Liver (tissue), 9 donors: ENCODE data around the gene DYNLL2. TPM values are rescaled to one million over a fixed set of nuclear protein-coding genes. Genes with fewer than 3 reads are reported as not detected.

Source experiments
- DNase-seq: peaks from one replicate; pipeline ENCODE4 v3.0.0-alpha.2; 2017; ENCODE audit warnings: low spot score
- H3K27ac ChIP-seq, 2 donors: one replicate each; pipeline ENCODE4 v1.7.0; 2013; ENCODE audit warnings: inconsistent platforms in 2 of 2, low read length in 2 of 2, control low read depth in 1 of 2, low read depth in 1 of 2, mild to moderate bottlenecking in 1 of 2
- H3K27me3 ChIP-seq, 4 donors: one replicate each; pipeline versions ENCODE4 v1.6.1 to v1.7.0; 2013; ENCODE audit warnings: low read length in 3 of 4, inconsistent platforms in 1 of 4, mild to moderate bottlenecking in 1 of 4, moderate library complexity in 1 of 4; ENCODE audit not compliant: control insufficient read depth in 4 of 4, insufficient read depth in 4 of 4
- H3K36me3 ChIP-seq, 4 donors: one replicate each; pipeline versions ENCODE4 v1.6.1 to v1.7.0; 2013; ENCODE audit warnings: low read length in 3 of 4, mild to moderate bottlenecking in 3 of 4, low read depth in 1 of 4, moderate library complexity in 1 of 4; ENCODE audit not compliant: control insufficient read depth in 4 of 4, insufficient read depth in 3 of 4
- H3K4me1 ChIP-seq, 4 donors: one replicate each; pipeline versions ENCODE4 v1.6.1 to v1.7.0; 2013; ENCODE audit warnings: low read length in 3 of 4, mild to moderate bottlenecking in 3 of 4, moderate library complexity in 1 of 4; ENCODE audit not compliant: control insufficient read depth in 4 of 4, insufficient read depth in 4 of 4
- H3K4me3 ChIP-seq, 3 donors: one replicate each; pipeline versions ENCODE4 v1.6.1 to v1.7.0; 2013; ENCODE audit warnings: low read length in 3 of 3, control low read depth in 1 of 3, low read depth in 1 of 3, mild to moderate bottlenecking in 1 of 3
- H3K9ac ChIP-seq, 2 donors: one replicate each; pipeline ENCODE4 v1.7.0; 2013; ENCODE audit warnings: low read length in 2 of 2, mild to moderate bottlenecking in 2 of 2, moderate library complexity in 2 of 2, control low read depth in 1 of 2, low read depth in 1 of 2
- H3K9me3 ChIP-seq, 4 donors: one replicate each; pipeline versions ENCODE4 v1.6.1 to v1.7.0; 2013; ENCODE audit warnings: low read length in 3 of 4; ENCODE audit not compliant: control insufficient read depth in 4 of 4
- ATF3 ChIP-seq: IDR thresholded peaks from 2 replicates; pipeline ENCODE4 v1.6.1; 2016; ENCODE audit warnings: antibody characterized with exemption
- CTCF ChIP-seq: fragments of 150-350 bp; IDR thresholded peaks from 2 replicates; pipeline ENCODE4 v1.5.1; 2017; ENCODE audit warnings: improper control_type of control experiment, low read depth, low read length; ENCODE audit not compliant: missing input control
- EGR1 ChIP-seq, 2 donors: IDR thresholded peaks; 2 replicates each; pipeline ENCODE4 v1.6.1; 2016 to 2018; ENCODE audit warnings: antibody characterized with exemption in 2 of 2, low read depth in 2 of 2
- FOXA1 ChIP-seq: IDR thresholded peaks from 2 replicates; pipeline ENCODE4 v1.6.1; 2016; ENCODE audit warnings: antibody characterized with exemption
- FOXA2 ChIP-seq: IDR thresholded peaks from 2 replicates; pipeline ENCODE4 v1.6.1; 2016; ENCODE audit warnings: antibody characterized with exemption
- GABPA ChIP-seq, 2 donors: IDR thresholded peaks in 1 of 2; conservative IDR thresholded peaks in 1 of 2; 2 replicates each; pipeline ENCODE4 v1.6.1; 2016; ENCODE audit warnings: antibody characterized with exemption in 2 of 2, mild to moderate bottlenecking in 1 of 2, moderate library complexity in 1 of 2
- HNF4A ChIP-seq, 2 donors: conservative IDR thresholded peaks; 2 replicates each; pipeline ENCODE4 v1.6.1; 2016; ENCODE audit warnings: antibody characterized with exemption in 2 of 2, mild to moderate bottlenecking in 2 of 2
- JUND ChIP-seq, 2 donors: IDR thresholded peaks; 2 replicates each; pipeline ENCODE4 v1.6.1; 2016; ENCODE audit warnings: antibody characterized with exemption in 2 of 2
- NR2F2 ChIP-seq: IDR thresholded peaks from 2 replicates; pipeline ENCODE4 v1.6.1; 2016; ENCODE audit warnings: antibody characterized with exemption
- RAD21 ChIP-seq, 2 donors: IDR thresholded peaks; 2 replicates each; pipeline ENCODE4 v1.6.1; 2016; ENCODE audit warnings: antibody characterized with exemption in 2 of 2, mild to moderate bottlenecking in 2 of 2
- REST ChIP-seq: IDR thresholded peaks from 2 replicates; pipeline ENCODE4 v1.6.1; 2016; ENCODE audit warnings: antibody characterized with exemption, mild to moderate bottlenecking
- RXRA ChIP-seq, 2 donors: IDR thresholded peaks; 2 replicates each; pipeline ENCODE4 v1.6.1; 2017 to 2018; ENCODE audit warnings: antibody characterized with exemption in 2 of 2, mild to moderate bottlenecking in 1 of 2
- SP1 ChIP-seq: IDR thresholded peaks from 2 replicates; pipeline ENCODE4 v1.6.1; 2018; ENCODE audit warnings: antibody characterized with exemption, mild to moderate bottlenecking
- TAF1 ChIP-seq: conservative IDR thresholded peaks from 2 replicates; pipeline ENCODE4 v1.6.1; 2016; ENCODE audit warnings: antibody characterized with exemption, mild to moderate bottlenecking
- YY1 ChIP-seq: IDR thresholded peaks from 2 replicates; pipeline ENCODE4 v1.6.1; 2016; ENCODE audit warnings: antibody characterized with exemption, mild to moderate bottlenecking
- WGBS: extraction: QIAGEN DNeasy Blood & Tissue Kit; methylation state at CpG from one replicate; pipeline ENCODE4 v1.1.7; 2013; 5-methylcytosine and 5-hydroxymethylcytosine counted together
- polyA plus RNA-seq, 2 donors: library from polyadenylated mRNA; stranded (reverse) in 1 of 2; unstranded in 1 of 2; fragments of 200-250 nt in 1 of 2; fragments of >200 nt in 1 of 2; fragmentation: Nextera tagmentation in 1 of 2; extraction: Ambion mirVana in 1 of 2; gene quantifications; one replicate each; pipeline versions ENCODE4 v1.2.1 to v1.2.3, GENCODE V29; 2013 to 2015
- total RNA-seq, 2 donors: library from RNA; depleted of rRNA; stranded (reverse); fragments of >200 nt; gene quantifications; one replicate each; pipeline ENCODE4 v1.2.3, GENCODE V29; 2014
- TF ChIP-seq, protein P1 (sequence below): IDR thresholded peaks from 2 replicates; pipeline ENCODE4 v1.6.1; 2016; ENCODE audit warnings: antibody characterized with exemption
- TF ChIP-seq, protein P2 (sequence below): IDR thresholded peaks from 2 replicates; pipeline ENCODE4 v1.6.1; 2016; ENCODE audit warnings: antibody characterized with exemption
- donor health status: healthy.
- donor health status: healthy.
- donor health status: healthy.
- donor health status: healthy.
- donor health status: healthy.

Gene DYNLL2
- total and polyA plus RNA-seq, 4 donors: 3.2 to 22.1 (median 14.1) TPM

DNA sequence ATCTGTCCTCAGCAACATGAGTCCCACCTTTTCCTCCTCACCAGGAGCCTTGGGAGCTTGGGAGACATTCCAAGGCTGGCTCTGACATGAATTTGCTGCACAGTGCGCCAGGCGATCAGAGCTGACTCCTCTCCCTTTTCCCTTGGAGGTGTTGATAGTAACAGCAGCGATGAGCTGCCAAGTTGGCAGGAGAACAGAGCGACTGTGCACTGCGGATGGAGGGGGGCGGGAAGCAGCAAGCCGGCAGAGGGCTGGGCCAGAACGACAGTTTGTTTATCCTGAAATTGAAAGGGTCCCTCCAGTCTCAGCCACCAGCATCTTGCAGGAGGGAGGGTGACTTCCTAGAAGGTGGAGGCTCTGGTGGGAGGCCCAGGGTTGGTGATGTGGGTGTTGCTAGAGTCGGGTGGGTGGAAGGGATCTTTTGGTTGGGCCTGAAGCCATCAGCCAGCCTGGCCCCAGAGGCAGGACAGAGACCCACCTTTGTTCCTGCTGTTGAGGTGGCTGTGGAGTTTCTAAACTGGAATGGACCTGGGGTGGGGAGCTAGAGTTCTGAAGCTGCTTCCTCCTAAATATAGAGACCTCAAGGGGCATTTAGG lies 22.5 kb upstream of the DYNLL2 start:
- no peak for TF ChIP-seq EGR1 (IDR thresholded peaks at IDR 0.05; ENCODE audit: low read depth in 2 of 2)
- no peak for TF ChIP-seq FOXA1
- no peak for TF ChIP-seq RAD21 (IDR thresholded peaks at IDR 0.05)
- TF ChIP-seq HNF4A (conservative IDR thresholded peaks at IDR 0.05): no peak
- TF ChIP-seq REST: no peak
- TF ChIP-seq FOXA2: no peak
- no peak for TF ChIP-seq NR2F2
- no peak for TF ChIP-seq CTCF
- TF ChIP-seq, protein P1, sequence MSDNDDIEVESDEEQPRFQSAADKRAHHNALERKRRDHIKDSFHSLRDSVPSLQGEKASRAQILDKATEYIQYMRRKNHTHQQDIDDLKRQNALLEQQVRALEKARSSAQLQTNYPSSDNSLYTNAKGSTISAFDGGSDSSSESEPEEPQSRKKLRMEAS: no peak
- TF ChIP-seq SP1: no peak
- no peak for TF ChIP-seq YY1
- no peak for TF ChIP-seq ATF3
- TF ChIP-seq, protein P2, sequence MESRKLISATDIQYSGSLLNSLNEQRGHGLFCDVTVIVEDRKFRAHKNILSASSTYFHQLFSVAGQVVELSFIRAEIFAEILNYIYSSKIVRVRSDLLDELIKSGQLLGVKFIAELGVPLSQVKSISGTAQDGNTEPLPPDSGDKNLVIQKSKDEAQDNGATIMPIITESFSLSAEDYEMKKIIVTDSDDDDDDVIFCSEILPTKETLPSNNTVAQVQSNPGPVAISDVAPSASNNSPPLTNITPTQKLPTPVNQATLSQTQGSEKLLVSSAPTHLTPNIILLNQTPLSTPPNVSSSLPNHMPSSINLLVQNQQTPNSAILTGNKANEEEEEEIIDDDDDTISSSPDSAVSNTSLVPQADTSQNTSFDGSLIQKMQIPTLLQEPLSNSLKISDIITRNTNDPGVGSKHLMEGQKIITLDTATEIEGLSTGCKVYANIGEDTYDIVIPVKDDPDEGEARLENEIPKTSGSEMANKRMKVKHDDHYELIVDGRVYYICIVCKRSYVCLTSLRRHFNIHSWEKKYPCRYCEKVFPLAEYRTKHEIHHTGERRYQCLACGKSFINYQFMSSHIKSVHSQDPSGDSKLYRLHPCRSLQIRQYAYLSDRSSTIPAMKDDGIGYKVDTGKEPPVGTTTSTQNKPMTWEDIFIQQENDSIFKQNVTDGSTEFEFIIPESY: no peak
- no peak for TF ChIP-seq JUND (IDR thresholded peaks at IDR 0.05)
- no peak for TF ChIP-seq GABPA (IDR thresholded peaks at IDR 0.05 in 1 of 2, conservative IDR thresholded peaks at IDR 0.05 in 1 of 2)
- no peak for TF ChIP-seq TAF1
- TF ChIP-seq RXRA (IDR thresholded peaks at IDR 0.05): no peak
- Histone ChIP-seq H3K9me3 (no peaks in the 10 kb centered on the region), H3K27ac (no peak overlapping the region), H3K27me3 (no peaks in the 10 kb centered on the region), H3K36me3 (no peaks in the 10 kb centered on the region), H3K4me3 (no peak overlapping the region), H3K9ac (no peak overlapping the region), H3K4me1 (no peaks in the 10 kb centered on the region)
- DNase-seq: no peak
- 36% methylated on average over 9 of the region's 9 CpGs for WGBS
